Left lung (tissue), 10 donors: ENCODE results near the gene PISD. TPM values are rescaled to one million over a fixed set of nuclear protein-coding genes. Genes with fewer than 3 reads are reported as not detected.
A peak's percentile ranks its signal among the peaks of the same experiment; 100 is the strongest.

Experiments used
- ATAC-seq: fragments of 200-7000 bp; cut with Tn5 transposase; one replicate; pipeline ENCODE4 v1.9.1; 2020; ENCODE audit warnings: moderate library complexity
- DNase-seq, 4 donors: peaks; one replicate each; pipeline ENCODE4 v3.0.0-alpha.2; 2013 to 2020
- H3K27ac ChIP-seq, 2 donors: fragments of 200-600 bp; sonication (generic) in 1 of 2; one replicate each; pipeline versions ENCODE4 v1.5.0 to v1.8.0; 2020 to 2021
- H3K27me3 ChIP-seq, 2 donors: fragments of 200-600 bp; sonication (generic) in 1 of 2; one replicate each; pipeline versions ENCODE4 v1.5.0 to v1.8.0; 2020 to 2021
- H3K36me3 ChIP-seq, 2 donors: fragments of 200-600 bp; sonication (generic) in 1 of 2; one replicate each; pipeline versions ENCODE4 v1.5.0 to v1.8.0; 2020 to 2021
- H3K4me1 ChIP-seq, 2 donors: fragments of 200-600 bp; one replicate each; pipeline ENCODE4 v1.8.0; 2021
- H3K4me3 ChIP-seq, 2 donors: fragments of 200-600 bp; sonication (generic) in 1 of 2; one replicate each; pipeline versions ENCODE4 v1.5.0 to v1.8.0; 2020 to 2021; ENCODE audit warnings: mild to moderate bottlenecking in 1 of 2
- H3K9me3 ChIP-seq, 2 donors: fragments of 200-600 bp; sonication (generic) in 1 of 2; one replicate each; pipeline versions ENCODE4 v1.5.0 to v1.8.0; 2020 to 2021
- CTCF ChIP-seq, 2 donors: fragments of 200-600 bp; sonication (generic) in 1 of 2; IDR thresholded peaks; one replicate each; pipeline versions ENCODE4 v1.5.0 to v1.8.0; 2021; ENCODE audit warnings: antibody characterized with exemption in 2 of 2
- intact Hi-C, 2 donors: fragments of 100-400 bp; cut with DNase I; formaldehyde crosslinking; loops; one replicate each; pipeline versions ENCODE4 v1.11.2 to v1.14.2; 2022
- polyA plus RNA-seq, 6 donors: library from polyadenylated mRNA; unstranded; fragments of 120-200 nt; gene quantifications; one replicate each; pipeline ENCODE4 v1.2.1, GENCODE V29; 2013; ENCODE audit not compliant: insufficient read length in 6 of 6
- total RNA-seq, 2 donors: library from RNA; stranded (reverse); fragmentation: NEBNext Ultra II Directional; extraction: Animal tissue kit (Norgen Biotek cat#: 25700); gene quantifications; one replicate each; pipeline ENCODE4 v1.2.1, GENCODE V29; 2021
- donor health status: DM: no; HTN: yes; CAD: no.
- donor health status: DM: no; HTN: no; CAD: no.

PISD gene
- total and polyA plus RNA-seq, 8 donors, result 22.6 to 60.5 (median 29.0) TPM

GRCh38 chr22:31629741-31630184, 32.3 kb downstream of the PISD start:
- peak in 1 of 4 donors; percentile 75 for DNase-seq
- Histone ChIP-seq H3K4me1 (peaks cover 29 to 89% of the 10 kb centered on the region in 2 donors), H3K9me3 (no peaks in the 10 kb centered on the region), H3K36me3 (peaks cover 0 to 46% of the 10 kb centered on the region in 2 donors), H3K27ac (peak overlapping the region; percentile 89 to 94), H3K27me3 (no peaks in the 10 kb centered on the region), H3K4me3 (peak overlapping the region; percentile 46 to 78)
- TF ChIP-seq CTCF (IDR thresholded peaks at IDR 0.05), result no peak
- intact Hi-C loops, result loop anchor here in 1 of 2 donors (5.0 kb wide), 1 partner anchor 72 kb away; no protein-coding TSS in a partner anchor
- ATAC-seq, result no peak

- Histone ChIP-seq H3K27me3 (no peaks in the 10 kb centered on the region), H3K4me1 (peaks cover 29 to 86% of the 10 kb centered on the region in 2 donors), H3K27ac (peak overlapping the region in 1 of 2 donors; percentile 94), H3K4me3 (peak overlapping the region in 1 of 2 donors; percentile 78), H3K36me3 (peaks cover 0 to 46% of the 10 kb centered on the region in 2 donors), H3K9me3 (no peaks in the 10 kb centered on the region)
- ATAC-seq, result no peak
- intact Hi-C loops, result no loop called here
- DNase-seq, result peak in 1 of 4 donors; percentile 52
- TF ChIP-seq CTCF (IDR thresholded peaks at IDR 0.05), result no peak
Observed at GRCh38 chr22:31628969-31629708, 32.9 kb downstream of the PISD start.

GRCh38 chr22:31628362-31628761, 33.7 kb downstream of the PISD start:
- TF ChIP-seq CTCF (IDR thresholded peaks at IDR 0.05), result no peak
- Histone ChIP-seq H3K36me3 (peaks cover 0 to 53% of the 10 kb centered on the region in 2 donors), H3K9me3 (no peaks in the 10 kb centered on the region), H3K4me3 (no peak overlapping the region), H3K27ac (peak overlapping the region in 1 of 2 donors; percentile 55), H3K27me3 (no peaks in the 10 kb centered on the region), H3K4me1 (peaks cover 29 to 84% of the 10 kb centered on the region in 2 donors)
- intact Hi-C loops, result no loop called here
- ATAC-seq, result no peak
- no peak for DNase-seq

- Histone ChIP-seq H3K4me3 (no peak overlapping the region), H3K9me3 (no peaks in the 10 kb centered on the region), H3K27ac (peak overlapping the region; percentile 14 to 55), H3K4me1 (peaks cover 29 to 76% of the 10 kb centered on the region in 2 donors), H3K27me3 (no peaks in the 10 kb centered on the region), H3K36me3 (peaks cover 0 to 64% of the 10 kb centered on the region in 2 donors)
- DNase-seq (peak in 1 of 4 donors; percentile 54), ATAC-seq (no peak)
- no peak for TF ChIP-seq CTCF (IDR thresholded peaks at IDR 0.05)
- intact Hi-C loops, result no loop called here
Observed at GRCh38 chr22:31627223-31627731, 34.7 kb downstream of the PISD start.

- ATAC-seq, result no peak
- Histone ChIP-seq H3K27ac (peak overlapping the region; percentile 39 to 55), H3K4me1 (peaks cover 29 to 69% of the 10 kb centered on the region in 2 donors), H3K9me3 (no peaks in the 10 kb centered on the region), H3K4me3 (no peak overlapping the region), H3K27me3 (no peaks in the 10 kb centered on the region), H3K36me3 (peaks cover 0 to 71% of the 10 kb centered on the region in 2 donors)
- no peak for TF ChIP-seq CTCF (IDR thresholded peaks at IDR 0.05)
- intact Hi-C loops, result no loop called here
- DNase-seq, result peak in 1 of 4 donors; percentile 49
Observed at GRCh38 chr22:31626427-31627150, 35.4 kb downstream of the PISD start.
